Activated T-helper 1 cell treated with anti-CD3 and anti-CD28 coated beads, Interleukin-2, amount 50 U/mL, for 16 hours (primary cell): ENCODE measurements around the gene SEMA4C.
A peak's percentile ranks its signal among the peaks of the same experiment; 100 is the strongest.

Experiments used
- DNase-seq, 2 donors: peaks; one replicate each; pipeline ENCODE4 v3.0.0-alpha.2; 2020; ENCODE audit warnings: low read depth in 1 of 2, low spot score in 1 of 2

Gene SEMA4C

GRCh38 chr2:96846825-96847224 lies 23.1 kb downstream of the SEMA4C start:
- no peak for DNase-seq

GRCh38 chr2:96844405-96844808 lies 25.5 kb downstream of the SEMA4C start:
- no peak for DNase-seq

DNA sequence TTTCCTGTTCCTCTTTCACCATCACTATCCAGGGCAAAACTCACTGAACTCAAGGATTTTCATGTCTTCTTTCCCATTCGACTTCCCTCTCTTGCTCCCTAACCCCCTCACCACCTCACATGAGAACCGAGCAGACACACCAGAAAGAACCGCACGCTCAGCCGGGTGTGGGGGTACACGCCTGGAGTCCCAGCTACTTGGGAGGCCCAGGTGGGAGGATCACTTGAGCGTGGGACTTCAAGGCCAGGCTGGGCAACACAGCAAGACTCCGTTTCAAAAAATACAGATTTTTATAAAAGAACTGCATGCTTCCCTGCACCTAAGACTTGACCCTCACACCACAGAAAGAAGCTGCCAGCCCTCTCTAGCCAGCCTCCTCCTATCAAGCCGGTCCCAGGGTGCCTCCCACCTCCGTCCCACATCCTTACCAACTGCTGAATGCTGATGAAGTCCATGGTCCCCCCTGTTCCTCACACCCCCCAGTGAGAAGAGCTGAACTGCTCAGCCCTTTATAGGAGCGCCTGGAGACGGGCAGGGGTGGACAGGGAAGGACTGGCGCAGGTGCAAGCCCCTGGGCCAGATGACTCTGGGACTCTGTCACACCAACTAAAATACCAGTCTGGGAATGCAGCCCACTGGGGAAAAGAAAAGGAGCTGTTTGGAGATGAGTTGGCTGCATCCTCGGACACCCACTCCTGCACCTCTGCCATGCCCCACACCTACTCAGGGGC lies 26.2 kb downstream of the SEMA4C start, which contains the start of gene ANKRD23:
ANKRD23 (minus strand) TSS at position 484 of the 731 bp plus-strand sequence; CDS start at position 455, 29 bp downstream.
- DNase-seq: no peak

DNA sequence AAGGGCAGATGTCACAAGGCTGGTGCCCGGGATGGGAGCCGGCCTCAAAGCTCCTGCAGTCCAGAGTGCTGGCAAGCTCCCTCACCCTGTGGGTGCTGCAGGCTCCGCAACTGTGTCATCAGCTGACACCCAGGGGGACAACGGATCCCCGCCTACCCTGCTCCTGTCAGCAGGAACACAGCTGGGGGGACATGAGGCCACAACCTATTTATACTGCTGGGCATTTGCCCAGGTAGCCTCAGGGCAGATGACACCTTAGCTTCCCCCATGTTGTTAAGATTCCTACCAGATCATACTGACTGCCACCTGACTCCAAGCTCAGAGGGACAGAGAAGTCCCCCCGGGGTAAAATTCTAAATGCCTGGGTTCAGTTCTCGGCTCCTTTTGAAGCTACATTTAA lies 27.3 kb downstream of the SEMA4C start:
- no peak for DNase-seq

DNA sequence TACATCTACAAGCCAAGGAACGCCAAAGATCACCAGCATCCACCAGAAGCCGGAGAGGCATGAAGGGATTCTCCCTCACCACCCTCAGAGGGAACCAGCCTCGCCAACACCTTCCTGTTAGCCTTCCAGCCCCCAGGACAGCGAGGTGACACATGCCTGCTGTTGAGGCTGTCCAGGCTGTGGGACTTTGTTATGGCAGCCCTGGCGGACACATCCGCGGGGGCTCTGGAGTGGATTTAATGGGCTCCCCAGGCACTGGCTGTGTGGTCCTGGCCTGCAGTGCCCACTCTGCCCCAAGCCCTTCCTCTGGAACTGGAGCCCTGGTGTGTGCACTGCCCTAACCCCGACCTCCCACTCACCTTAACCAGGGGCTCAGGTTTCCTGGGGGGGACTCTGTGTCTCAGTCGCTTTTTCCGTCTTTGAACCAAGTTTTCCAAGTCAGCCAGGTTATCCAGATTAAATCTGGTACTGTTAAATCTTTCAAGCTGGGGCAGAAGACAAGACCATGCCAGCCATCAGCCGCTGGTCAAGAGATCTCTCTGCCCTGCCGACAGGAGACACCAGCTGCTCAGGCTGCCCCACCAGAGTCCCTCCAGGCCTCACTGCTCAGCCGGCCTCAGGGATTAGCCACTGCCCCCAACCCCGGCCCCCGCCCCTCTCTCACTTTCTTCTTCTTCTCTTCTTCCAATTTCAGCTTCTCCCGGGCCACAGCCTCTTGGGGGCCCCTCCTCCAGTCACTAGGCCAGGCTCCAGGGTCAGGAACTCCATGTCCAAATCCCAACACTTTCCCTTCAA lies 28.0 kb downstream of the SEMA4C start:
- DNase-seq: no peak

- DNase-seq: no peak
These were observed 29.7 kb downstream of the SEMA4C start for GRCh38 chr2:96839875-96840850.

DNA sequence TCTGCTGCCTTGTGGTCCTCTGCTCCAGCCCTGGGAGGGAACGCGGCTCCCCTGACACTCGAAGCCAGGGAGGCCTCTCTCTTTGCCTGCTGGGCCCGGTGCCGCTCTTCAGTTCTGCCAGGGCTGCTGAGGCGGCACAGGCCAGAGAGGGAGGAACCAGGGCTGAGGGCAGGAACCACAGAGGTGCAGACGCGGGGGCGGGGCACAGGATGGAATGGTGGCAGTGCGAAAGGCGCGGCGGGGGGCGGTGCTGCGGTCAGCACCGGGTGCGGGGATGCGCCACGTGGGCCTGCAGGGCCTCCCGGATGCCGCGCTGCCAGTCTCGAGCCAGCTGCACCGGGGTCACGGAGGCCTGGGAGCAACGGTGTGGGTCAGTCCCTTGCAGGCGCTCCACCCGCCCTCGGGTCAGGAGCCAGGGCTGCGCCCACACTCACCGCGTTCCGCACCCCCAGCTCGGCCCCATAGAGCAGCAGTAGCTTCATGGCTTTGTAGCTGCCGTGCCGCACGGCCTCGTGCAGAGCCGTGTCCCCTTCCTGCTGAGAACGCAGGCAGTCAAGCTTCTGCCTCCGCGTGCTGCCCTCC lies 30.5 kb downstream of the SEMA4C start:
- DNase-seq: peak; percentile 68 to 72

GRCh38 chr2:96838345-96839292 lies 31.3 kb downstream of the SEMA4C start:
- DNase-seq: no peak

GRCh38 chr2:96837575-96837974 lies 32.3 kb downstream of the SEMA4C start:
- DNase-seq: no peak

DNA sequence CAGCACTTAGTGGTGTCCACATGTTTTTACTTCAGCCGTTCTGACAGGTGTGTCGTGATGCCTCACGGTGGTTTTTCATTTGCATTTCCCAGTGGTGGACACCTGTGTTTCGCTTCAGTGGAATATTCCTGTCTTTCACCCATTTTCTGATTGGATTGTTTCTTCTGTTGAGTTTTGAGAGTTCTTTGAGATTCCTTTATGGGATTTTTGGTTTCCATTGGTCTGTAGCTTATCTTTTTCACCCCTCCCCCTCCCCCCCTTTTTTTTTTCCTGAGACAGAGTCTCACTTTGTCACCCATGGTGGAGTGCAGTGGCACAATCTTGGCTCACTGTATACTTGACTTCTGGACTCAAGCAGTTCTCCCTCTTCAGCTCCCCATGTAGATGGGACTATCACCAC lies 34.0 kb downstream of the SEMA4C start:
- no peak for DNase-seq

- no peak for DNase-seq
These were observed 36.9 kb downstream of the SEMA4C start for GRCh38 chr2:96832754-96833507.

- no peak for DNase-seq
These were observed 37.5 kb downstream of the SEMA4C start for GRCh38 chr2:96832408-96832753.

- DNase-seq: no peak
These were observed 38.2 kb downstream of the SEMA4C start for GRCh38 chr2:96831679-96832078.

DNA sequence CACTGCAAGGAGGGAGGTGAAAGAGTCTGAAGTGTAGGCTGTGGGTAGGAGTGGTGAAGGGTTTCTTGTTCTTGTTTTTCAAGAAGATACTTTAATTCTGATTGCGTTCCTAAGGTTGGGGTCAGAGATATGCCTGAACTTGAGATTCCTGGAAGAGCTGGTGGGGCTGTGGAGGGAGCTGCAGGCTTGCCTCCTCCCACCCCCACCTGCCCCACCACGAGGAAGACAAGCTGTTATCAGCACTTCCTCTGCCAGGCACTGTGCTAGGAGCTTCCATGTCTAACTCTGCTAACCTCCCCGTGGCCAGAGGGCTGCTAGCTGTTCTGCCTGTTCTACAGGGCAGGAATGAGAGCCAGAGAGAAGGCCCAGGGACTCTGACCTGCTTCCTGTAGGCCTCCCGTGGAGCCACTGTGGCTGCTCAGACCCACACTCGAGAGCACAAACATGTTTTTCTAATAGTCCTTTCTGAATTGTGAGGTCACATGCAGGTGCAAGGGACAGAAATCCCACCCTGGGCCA lies 39.8 kb downstream of the SEMA4C start:
- DNase-seq: no peak

DNA sequence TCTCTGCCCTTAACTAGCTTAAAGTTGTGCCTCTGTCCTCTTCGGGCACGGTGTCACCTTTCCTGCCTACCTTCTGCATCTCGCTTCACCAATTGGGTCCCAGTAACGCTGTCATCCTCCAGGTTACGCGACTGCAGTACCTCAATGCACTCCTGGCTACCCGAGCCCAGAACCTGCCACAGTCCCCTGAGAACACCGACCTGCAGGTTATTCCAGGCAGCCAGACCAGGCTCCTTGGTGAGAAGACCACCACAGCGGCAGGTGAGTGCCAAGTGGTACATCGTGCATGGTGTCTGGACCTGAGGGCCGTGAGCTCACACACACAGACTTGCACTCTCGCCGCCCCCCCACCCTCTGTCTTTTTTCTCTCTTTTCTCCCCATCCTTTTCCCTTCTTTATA lies 41.0 kb downstream of the SEMA4C start:
- DNase-seq: no peak

- DNase-seq: no peak
These were observed 41.4 kb downstream of the SEMA4C start for GRCh38 chr2:96828436-96828835.

DNA sequence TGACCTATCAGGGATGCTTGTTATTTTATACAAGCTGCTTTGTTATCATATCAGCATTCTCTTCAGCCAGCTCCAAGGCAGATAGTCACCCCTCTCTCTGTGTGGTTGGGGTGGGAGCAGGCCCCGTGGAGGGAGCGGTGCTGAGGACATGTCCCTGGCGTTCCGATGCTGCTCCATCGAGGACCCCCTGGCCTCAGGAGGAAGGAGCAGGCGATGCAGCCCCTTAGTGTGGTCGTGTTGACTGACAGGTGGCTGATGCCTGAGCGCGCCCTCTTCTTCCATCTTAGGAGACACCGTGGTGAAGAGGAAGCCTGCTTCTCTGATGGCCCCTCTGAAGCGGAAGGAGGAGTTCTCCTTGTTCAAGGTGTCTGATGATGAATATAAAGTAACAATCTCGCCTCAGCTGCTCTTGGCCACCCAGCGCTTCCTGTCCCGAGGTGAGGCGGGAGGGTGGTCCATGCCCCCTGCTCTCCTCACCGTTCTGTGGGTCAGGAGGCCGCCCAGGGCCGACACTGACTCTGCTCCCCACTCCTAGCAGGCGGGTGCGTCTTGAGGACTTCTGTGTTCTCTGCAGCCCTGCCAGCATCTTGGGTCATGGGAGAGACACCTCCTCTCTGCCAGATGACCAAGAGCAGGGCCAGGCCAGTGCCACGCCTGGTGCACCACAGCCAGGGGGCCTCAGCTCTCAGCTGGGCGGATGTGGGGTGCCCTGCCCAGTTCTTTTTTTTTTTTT lies 43.2 kb downstream of the SEMA4C start:
- DNase-seq: no peak

- no peak for DNase-seq
These were observed 44.8 kb downstream of the SEMA4C start for GRCh38 chr2:96825057-96825456.
